GM23338 (cell line): ENCODE data around the gene ZNRD2. TPM values are rescaled to one million over a fixed set of nuclear protein-coding genes. Genes with fewer than 3 reads are reported as not detected.

Experiments used
- ATAC-seq: fragments of 200-7000 bp; cut with Tn5 transposase; 3 replicates; pipeline ENCODE4 v1.9.1; 2020
- DNase-seq: peaks from one replicate; pipeline ENCODE4 v3.0.0-alpha.2; 2015; ENCODE audit warnings: low spot score
- H2AFZ ChIP-seq: fragments of 200-600 bp; sonication (generic); 2 replicates; pipeline ENCODE4 v1.8.0; 2016; ENCODE audit warnings: antibody characterized with exemption, mild to moderate bottlenecking, moderate library complexity
- H3F3A ChIP-seq: fragments of 200-600 bp; sonication (generic); replicated peaks from 2 replicates; pipeline ENCODE4 v1.8.0; 2017; ENCODE audit warnings: antibody characterized with exemption, mixed run types, low read depth
- H3K27ac ChIP-seq: fragments of 200-600 bp; sonication (generic); 2 replicates; pipeline ENCODE4 v1.6.1; 2016; ENCODE audit warnings: low read depth
- H3K27me3 ChIP-seq: fragments of 200-600 bp; sonication (generic); 2 replicates; pipeline ENCODE4 v1.8.0; 2016; ENCODE audit warnings: mild to moderate bottlenecking, mixed run types, moderate library complexity; ENCODE audit not compliant: insufficient read depth
- H3K36me3 ChIP-seq: fragments of 200-600 bp; sonication (generic); 2 replicates; pipeline ENCODE4 v1.8.0; 2016; ENCODE audit warnings: mild to moderate bottlenecking; ENCODE audit not compliant: insufficient read depth
- H3K4me1 ChIP-seq: fragments of 200-600 bp; sonication (generic); 2 replicates; pipeline ENCODE4 v1.8.0; 2016; ENCODE audit warnings: mild to moderate bottlenecking, moderate library complexity; ENCODE audit not compliant: insufficient read depth
- H3K4me2 ChIP-seq: fragments of 200-600 bp; sonication (generic); 2 replicates; pipeline ENCODE4 v1.7.1; 2017; ENCODE audit warnings: mixed run types
- H3K4me3 ChIP-seq: fragments of 200-600 bp; sonication (generic); 2 replicates; pipeline ENCODE4 v1.6.1; 2016; ENCODE audit warnings: mixed run types
- H3K79me2 ChIP-seq: fragments of 200-600 bp; sonication (generic); replicated peaks from 2 replicates; pipeline ENCODE4 v1.8.0; 2017; ENCODE audit warnings: mild to moderate bottlenecking; ENCODE audit not compliant: insufficient read depth
- H3K9me2 ChIP-seq: fragments of 200-600 bp; sonication (generic); 2 replicates; pipeline ENCODE4 v1.8.0; 2017; ENCODE audit not compliant: insufficient read depth
- H4K20me1 ChIP-seq: fragments of 200-600 bp; sonication (generic); replicated peaks from 2 replicates; pipeline ENCODE4 v1.8.0; 2017; ENCODE audit warnings: mild to moderate bottlenecking; ENCODE audit not compliant: insufficient read depth
- H3K27ac Mint-ChIP-seq: 2 replicates; pipeline ENCODE4 v1.8.0; 2020; ENCODE audit warnings: inconsistent platforms, mild to moderate bottlenecking, moderate library complexity, mixed read lengths
- H3K27me3 Mint-ChIP-seq: 3 replicates; pipeline ENCODE4 v1.8.0; 2022; ENCODE audit warnings: low read depth, mild to moderate bottlenecking, moderate library complexity, mixed read lengths, inconsistent platforms; ENCODE audit not compliant: insufficient read depth, poor library complexity
- H3K36me3 Mint-ChIP-seq: 3 replicates; pipeline ENCODE4 v1.8.0; 2021; ENCODE audit warnings: low read depth, mild to moderate bottlenecking, inconsistent platforms, moderate library complexity, mixed read lengths
- H3K4me1 Mint-ChIP-seq: 3 replicates; pipeline ENCODE4 v1.8.0; 2020; ENCODE audit warnings: mild to moderate bottlenecking, inconsistent platforms, mixed read lengths
- H3K4me3 Mint-ChIP-seq: 3 replicates; pipeline ENCODE4 v1.8.0; 2021; ENCODE audit warnings: moderate library complexity, mild to moderate bottlenecking, inconsistent platforms, mixed read lengths
- H3K9me3 Mint-ChIP-seq: 3 replicates; pipeline ENCODE4 v1.8.0; 2020; ENCODE audit warnings: moderate library complexity, mild to moderate bottlenecking, inconsistent platforms, mixed read lengths
- CREB1 ChIP-seq: fragments of 250-450 bp; sonication (Bioruptor Pico); IDR thresholded peaks from 2 replicates; pipeline ENCODE4 v1.5.0; 2020; ENCODE audit warnings: low read depth, mild to moderate bottlenecking, moderate library complexity
- NANOG ChIP-seq: IDR thresholded peaks from 2 replicates; pipeline ENCODE4 v1.6.1; 2016; ENCODE audit warnings: antibody characterized with exemption, borderline replicate concordance
- POLR2AphosphoS5 ChIP-seq: IDR thresholded peaks from 2 replicates; pipeline ENCODE4 v1.6.1; 2016; ENCODE audit warnings: antibody characterized with exemption, low read depth
- ZNF114 ChIP-seq: fragments of 250-450 bp; sonication (Bioruptor Pico); IDR thresholded peaks from 2 replicates; pipeline ENCODE4 v1.5.0; 2020; ENCODE audit warnings: mild to moderate bottlenecking, moderate library complexity
- polyA plus RNA-seq: library from polyadenylated mRNA; unstranded; fragments of >200 nt; fragmentation: Nextera tagmentation; extraction: Ambion mirVana; gene quantifications from 2 replicates; pipeline ENCODE4 v1.2.1, GENCODE V29; 2016
- total RNA-seq: library from RNA; depleted of rRNA; stranded (reverse); fragments of >200 nt; shearing (Covaris generic); gene quantifications from 2 replicates; pipeline ENCODE4 v1.2.3, GENCODE V29; 2014
- TF ChIP-seq, protein P1 (sequence below), 2 experiments: fragments of 200-600 bp in 1 of 2; sonication (generic) in 1 of 2; conservative IDR thresholded peaks; 2 replicates each; pipeline versions ENCODE4 v1.5.1 to v1.6.1; 2016 to 2017; ENCODE audit warnings: antibody characterized with exemption in 2 of 2, low read depth in 2 of 2, mild to moderate bottlenecking in 2 of 2, moderate library complexity in 1 of 2

The ZNRD2 gene
- total and polyA plus RNA-seq, 2 experiments from 2014 or later = 78.6 to 148 TPM

DNA sequence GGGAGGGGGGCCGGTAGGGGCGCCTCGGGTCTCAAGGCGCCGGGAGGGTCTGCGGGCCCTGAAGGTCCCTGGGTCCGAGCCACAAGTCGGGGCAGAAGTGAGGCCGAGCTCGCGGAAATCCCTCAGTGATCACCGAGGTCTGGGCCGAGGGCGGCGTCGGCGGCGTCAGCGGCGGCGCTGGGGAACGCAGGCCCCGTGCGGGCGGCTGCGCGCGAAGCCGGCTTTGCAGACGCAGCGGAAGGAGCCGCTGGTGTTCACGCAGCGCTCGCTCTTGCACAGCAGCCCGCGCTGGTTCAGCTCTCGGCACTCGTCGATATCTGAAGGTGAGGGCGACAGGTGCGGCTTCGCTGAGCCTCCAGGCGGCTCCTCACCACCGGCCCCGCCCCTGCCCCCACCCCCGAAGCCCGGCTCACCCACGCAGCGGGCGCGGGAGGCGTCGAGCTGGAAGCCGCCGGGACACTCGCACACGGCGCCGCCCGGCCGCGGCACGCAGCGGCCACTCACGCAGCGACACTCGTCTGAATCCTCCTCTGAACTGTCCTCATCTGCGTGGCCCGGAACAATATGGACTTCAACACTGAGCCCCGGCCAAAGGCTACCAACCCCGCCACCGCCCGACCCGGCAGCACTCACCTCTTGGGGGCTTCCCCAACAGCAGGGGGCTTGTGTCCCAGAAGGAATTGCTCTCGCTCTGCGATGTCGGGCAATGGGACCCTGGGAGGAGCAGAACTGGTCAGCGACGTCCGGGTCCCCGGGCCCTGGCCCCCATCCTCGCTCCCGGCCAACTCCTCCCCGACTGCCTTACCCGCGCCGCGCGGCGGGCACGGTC, 31.1 kb upstream of the ZNRD2 start:
- peaks cover 29% of the 10 kb centered on the region; the same call in 1 of the 2 replicates for H3F3A ChIP-seq
- H3K9me2 ChIP-seq = no peaks in the 10 kb centered on the region
- H3K4me3 ChIP-seq = peak overlapping the region; percentile 73
- Mint-ChIP-seq H3K27me3 (peaks cover 21% of the 10 kb centered on the region), H3K9me3 (no peaks in the 10 kb centered on the region), H3K4me3 (peak overlapping the region; percentile 75), H3K27ac (no peak overlapping the region), H3K36me3 (peaks cover 4% of the 10 kb centered on the region; the same call in 2 of the 3 replicates), H3K4me1 (0 out of 3 replicates have a peak, but pooled peaks cover 2% of the 10 kb centered on the region)
- H4K20me1 ChIP-seq = no peaks in the 10 kb centered on the region; the same call in 1 of the 2 replicates
- H3K79me2 ChIP-seq = no peaks in the 10 kb centered on the region
- peaks cover 31% of the 10 kb centered on the region for H3K27me3 ChIP-seq
- TF ChIP-seq CREB1 (CRISPR knock-in tag) (peak; percentile 40; the same call in 1 of the 2 replicates), ZNF114 (no peak)
- no peak overlapping the region for H3K27ac ChIP-seq
- DNase-seq = peak; percentile 78
- ATAC-seq = peak; percentile 30
- H3K4me2 ChIP-seq = peak overlapping the region; percentile 87
- H3K36me3 ChIP-seq = no peaks in the 10 kb centered on the region
- 0 out of 2 replicates have a peak overlapping the region, but pooled peaks have one; percentile 56 for H2AFZ ChIP-seq
- peaks cover 5% of the 10 kb centered on the region; the same call in 1 of the 2 replicates for H3K4me1 ChIP-seq

DNA sequence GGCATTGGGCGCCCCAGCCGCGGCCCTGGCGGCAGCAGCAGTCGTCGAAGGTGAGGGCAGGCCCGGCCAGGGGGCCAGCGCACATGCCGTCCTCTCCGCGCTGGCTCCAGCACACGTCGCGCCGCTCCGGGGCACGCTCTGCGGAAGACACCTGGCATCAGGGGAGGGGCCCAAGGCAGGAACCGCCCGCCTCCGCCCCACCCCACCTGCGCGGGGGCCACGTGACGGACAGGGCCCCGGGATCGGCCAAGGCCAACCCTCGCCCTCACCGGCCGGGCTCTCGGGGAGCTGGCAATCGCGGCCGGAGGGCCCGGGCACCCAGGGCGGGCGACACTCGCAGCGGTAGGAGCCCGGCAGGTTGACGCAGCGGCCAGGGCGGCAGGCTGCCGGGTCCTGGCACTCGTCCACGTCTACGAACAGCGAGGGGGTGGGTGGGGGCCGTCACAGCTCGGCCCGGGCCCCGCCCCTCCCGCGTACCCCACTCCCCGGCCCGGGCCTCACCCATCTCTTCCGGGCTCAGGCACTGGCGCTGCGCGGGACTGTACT, 30.5 kb upstream of the ZNRD2 start:
- H3K4me3 Mint-ChIP-seq = peak overlapping the region; percentile 77
- peak overlapping the region; percentile 73 for H3K4me3 ChIP-seq

More for the DNA sequence above, 30.5 kb upstream of the ZNRD2 start:
- ATAC-seq = peak; percentile 63
- 0 out of 2 replicates have a peak overlapping the region, but pooled peaks have one; percentile 72 for H2AFZ ChIP-seq
- H3K27ac ChIP-seq = no peak overlapping the region
- no peak overlapping the region for H3K27ac Mint-ChIP-seq
- peak; percentile 79 for DNase-seq
- no peaks in the 10 kb centered on the region for H3K79me2 ChIP-seq
- peaks cover 28% of the 10 kb centered on the region for H3K27me3 Mint-ChIP-seq
- peaks cover 5% of the 10 kb centered on the region; the same call in 1 of the 2 replicates for H3K4me1 ChIP-seq
- H3K4me1 Mint-ChIP-seq = peaks cover 2% of the 10 kb centered on the region; the same call in 1 of the 3 replicates
- H3K36me3 ChIP-seq = no peaks in the 10 kb centered on the region
- TF ChIP-seq, protein P1, sequence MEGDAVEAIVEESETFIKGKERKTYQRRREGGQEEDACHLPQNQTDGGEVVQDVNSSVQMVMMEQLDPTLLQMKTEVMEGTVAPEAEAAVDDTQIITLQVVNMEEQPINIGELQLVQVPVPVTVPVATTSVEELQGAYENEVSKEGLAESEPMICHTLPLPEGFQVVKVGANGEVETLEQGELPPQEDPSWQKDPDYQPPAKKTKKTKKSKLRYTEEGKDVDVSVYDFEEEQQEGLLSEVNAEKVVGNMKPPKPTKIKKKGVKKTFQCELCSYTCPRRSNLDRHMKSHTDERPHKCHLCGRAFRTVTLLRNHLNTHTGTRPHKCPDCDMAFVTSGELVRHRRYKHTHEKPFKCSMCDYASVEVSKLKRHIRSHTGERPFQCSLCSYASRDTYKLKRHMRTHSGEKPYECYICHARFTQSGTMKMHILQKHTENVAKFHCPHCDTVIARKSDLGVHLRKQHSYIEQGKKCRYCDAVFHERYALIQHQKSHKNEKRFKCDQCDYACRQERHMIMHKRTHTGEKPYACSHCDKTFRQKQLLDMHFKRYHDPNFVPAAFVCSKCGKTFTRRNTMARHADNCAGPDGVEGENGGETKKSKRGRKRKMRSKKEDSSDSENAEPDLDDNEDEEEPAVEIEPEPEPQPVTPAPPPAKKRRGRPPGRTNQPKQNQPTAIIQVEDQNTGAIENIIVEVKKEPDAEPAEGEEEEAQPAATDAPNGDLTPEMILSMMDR (conservative IDR thresholded peaks at IDR 0.05; ENCODE audit: low read depth in 2 of 2) = no peak
- no peak for TF ChIP-seq NANOG
- TF ChIP-seq POLR2AphosphoS5 = peak; percentile 69
- H3K4me2 ChIP-seq = peak overlapping the region; percentile 87
- H3K27me3 ChIP-seq = peaks cover 38% of the 10 kb centered on the region
- no peaks in the 10 kb centered on the region for H4K20me1 ChIP-seq
- H3F3A ChIP-seq = peaks cover 29% of the 10 kb centered on the region; the same call in 1 of the 2 replicates
- H3K9me2 ChIP-seq = no peaks in the 10 kb centered on the region
- no peaks in the 10 kb centered on the region for H3K9me3 Mint-ChIP-seq
- H3K36me3 Mint-ChIP-seq = no peaks in the 10 kb centered on the region; the same call in 1 of the 3 replicates
